Lung (tissue), 12 donors: Measurements from ENCODE around the gene ZNF555. TPM values are rescaled to one million over a fixed set of nuclear protein-coding genes. Genes with fewer than 3 reads are reported as not detected.

Source experiments
- ATAC-seq: fragments of 200-7000 bp; cut with Tn5 transposase; one replicate; pipeline ENCODE4 v1.9.1; 2020; ENCODE audit warnings: moderate number of reproducible peaks; ENCODE audit not compliant: insufficient read depth, low FRiP score
- DNase-seq, 3 donors: peaks; one replicate each; pipeline ENCODE4 v3.0.0-alpha.2; 2013 to 2017
- H3K27ac ChIP-seq, 2 donors: one replicate each; pipeline ENCODE4 v1.5.1; 2013; ENCODE audit warnings: mild to moderate bottlenecking in 2 of 2, moderate library complexity in 2 of 2, control low read depth in 1 of 2, inconsistent platforms in 1 of 2, low read depth in 1 of 2, low read length in 1 of 2
- H3K27me3 ChIP-seq, 3 donors: one replicate each; pipeline ENCODE4 v1.5.1; 2013; ENCODE audit warnings: low read length in 2 of 3; ENCODE audit not compliant: control insufficient read depth in 3 of 3, insufficient read depth in 3 of 3
- H3K36me3 ChIP-seq, 4 donors: one replicate each; pipeline ENCODE4 v1.5.1; 2013; ENCODE audit warnings: low read length in 4 of 4, mild to moderate bottlenecking in 1 of 4, moderate library complexity in 1 of 4; ENCODE audit not compliant: control insufficient read depth in 4 of 4, insufficient read depth in 4 of 4
- H3K4me1 ChIP-seq, 5 donors: one replicate each; pipeline ENCODE4 v1.5.1; 2013; ENCODE audit warnings: low read length in 5 of 5, mild to moderate bottlenecking in 2 of 5, moderate library complexity in 1 of 5; ENCODE audit not compliant: control insufficient read depth in 5 of 5, insufficient read depth in 5 of 5
- H3K4me3 ChIP-seq: one replicate; pipeline ENCODE4 v1.5.1; 2013; ENCODE audit warnings: mild to moderate bottlenecking, control low read depth, moderate library complexity
- H3K9ac ChIP-seq, 2 donors: one replicate each; pipeline ENCODE4 v1.5.1; 2013; ENCODE audit warnings: low read length in 2 of 2, control low read depth in 1 of 2; ENCODE audit not compliant: insufficient read depth in 1 of 2
- H3K9me3 ChIP-seq, 4 donors: one replicate each; pipeline ENCODE4 v1.5.1; 2013; ENCODE audit warnings: low read length in 3 of 4, mild to moderate bottlenecking in 1 of 4, moderate library complexity in 1 of 4; ENCODE audit not compliant: control insufficient read depth in 4 of 4, insufficient read depth in 3 of 4
- WGBS, 2 donors: extraction: QIAGEN DNeasy Blood & Tissue Kit; methylation state at CpG; one replicate each; pipeline ENCODE4 v1.1.7; 2013; 5-methylcytosine and 5-hydroxymethylcytosine counted together
- polyA plus RNA-seq, 2 donors: library from polyadenylated mRNA; stranded (reverse); fragments of 200-250 nt; gene quantifications; one replicate each; pipeline ENCODE4 v1.2.1, GENCODE V29; 2013
- total RNA-seq, 2 donors: library from RNA; depleted of rRNA in 1 of 2; stranded (reverse); fragments of >200 nt in 1 of 2; gene quantifications; one replicate each; pipeline ENCODE4 v1.2.1, GENCODE V29; 2014 to 2021
- TF ChIP-seq, protein P1 (sequence below): IDR thresholded peaks from 2 replicates; pipeline ENCODE4 v1.5.1; 2012; ENCODE audit warnings: mild to moderate bottlenecking; ENCODE audit errors: control extremely low read depth, extremely low read depth
- donor health status: control.
- donor health status: control.
- donor health status: Bipolar disorder and iron deficiency.
- donor health status: healthy.
- donor health status: DM: yes; HTN: yes; CAD: no.

ZNF555 gene
- total and polyA plus RNA-seq, 4 donors = 1.6 to 9.6 (median 3.6) TPM

DNA sequence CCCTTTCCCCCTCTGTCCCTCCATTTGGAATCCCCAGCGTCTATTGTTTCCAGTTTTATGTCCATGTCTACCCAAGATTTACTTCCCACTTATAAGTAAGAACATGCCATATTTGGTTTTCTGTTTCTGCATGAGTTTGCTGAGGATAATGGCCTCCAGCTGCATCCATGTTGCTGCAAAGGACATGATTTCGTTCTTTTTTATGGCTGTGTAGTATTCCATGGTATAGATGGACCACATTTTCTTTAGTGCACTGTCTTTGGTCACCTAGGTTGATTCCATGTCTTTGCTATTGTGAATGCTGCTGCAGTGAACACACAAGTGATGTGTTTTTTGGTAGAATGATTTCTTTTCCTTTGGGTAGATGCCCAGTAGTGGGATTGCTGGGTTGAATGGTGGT is 3.8 kb downstream of the ZNF555 start:
- Histone ChIP-seq H3K4me3 (no peak overlapping the region), H3K27me3 (no peaks in the 10 kb centered on the region), H3K4me1 (peaks cover 0 to 9% (median 6%) of the 10 kb centered on the region in 5 donors), H3K9ac (no peak overlapping the region), H3K36me3 (peaks cover 0 to 37% (median 16%) of the 10 kb centered on the region in 4 donors), H3K27ac (no peak overlapping the region), H3K9me3 (peaks cover 0 to 28% (median 11%) of the 10 kb centered on the region in 4 donors)
- DNase-seq (no peak), ATAC-seq (no peak)
- 94 to 97% methylated on average over 2 of the region's 2 CpGs for WGBS, 2 donors
- TF ChIP-seq, protein P1, sequence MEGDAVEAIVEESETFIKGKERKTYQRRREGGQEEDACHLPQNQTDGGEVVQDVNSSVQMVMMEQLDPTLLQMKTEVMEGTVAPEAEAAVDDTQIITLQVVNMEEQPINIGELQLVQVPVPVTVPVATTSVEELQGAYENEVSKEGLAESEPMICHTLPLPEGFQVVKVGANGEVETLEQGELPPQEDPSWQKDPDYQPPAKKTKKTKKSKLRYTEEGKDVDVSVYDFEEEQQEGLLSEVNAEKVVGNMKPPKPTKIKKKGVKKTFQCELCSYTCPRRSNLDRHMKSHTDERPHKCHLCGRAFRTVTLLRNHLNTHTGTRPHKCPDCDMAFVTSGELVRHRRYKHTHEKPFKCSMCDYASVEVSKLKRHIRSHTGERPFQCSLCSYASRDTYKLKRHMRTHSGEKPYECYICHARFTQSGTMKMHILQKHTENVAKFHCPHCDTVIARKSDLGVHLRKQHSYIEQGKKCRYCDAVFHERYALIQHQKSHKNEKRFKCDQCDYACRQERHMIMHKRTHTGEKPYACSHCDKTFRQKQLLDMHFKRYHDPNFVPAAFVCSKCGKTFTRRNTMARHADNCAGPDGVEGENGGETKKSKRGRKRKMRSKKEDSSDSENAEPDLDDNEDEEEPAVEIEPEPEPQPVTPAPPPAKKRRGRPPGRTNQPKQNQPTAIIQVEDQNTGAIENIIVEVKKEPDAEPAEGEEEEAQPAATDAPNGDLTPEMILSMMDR = no peak

DNA sequence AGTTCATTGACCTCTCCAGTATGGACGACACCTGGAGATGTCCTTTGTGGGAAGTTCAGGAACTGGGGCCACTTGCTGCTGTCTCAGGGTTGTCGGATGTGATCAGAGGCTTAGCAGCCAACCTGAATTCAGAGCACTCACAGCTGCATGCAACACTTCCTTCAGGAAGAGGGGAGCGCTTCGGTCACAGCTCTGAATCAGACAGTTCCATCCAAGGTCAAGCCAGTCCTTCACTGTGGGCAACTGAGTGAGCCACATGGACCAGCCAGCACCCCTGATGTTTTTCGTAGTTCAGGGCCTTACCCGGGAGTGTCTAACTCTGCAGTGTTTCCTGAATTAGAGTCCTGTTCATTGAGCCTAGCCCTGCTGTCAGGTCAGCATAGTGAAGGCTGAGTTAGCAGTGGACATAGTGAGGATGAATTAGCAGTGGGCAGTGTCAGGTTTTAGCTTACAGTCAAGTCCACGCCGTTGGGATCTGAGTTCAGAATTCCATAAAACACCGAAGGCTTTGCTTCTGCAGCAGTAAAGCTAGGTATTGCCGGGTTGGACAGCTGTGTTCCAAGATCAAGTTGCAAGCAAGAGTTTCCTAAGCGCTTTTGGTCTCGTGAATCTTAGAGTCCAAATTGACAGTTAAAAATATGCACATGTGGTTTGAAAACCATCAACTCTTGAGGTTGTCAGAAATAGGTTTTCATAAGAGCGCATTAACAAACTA is 5.1 kb downstream of the ZNF555 start:
- Histone ChIP-seq H3K4me1 (peaks cover 0 to 9% (median 6%) of the 10 kb centered on the region in 5 donors), H3K4me3 (no peak overlapping the region), H3K36me3 (peaks cover 3 to 47% (median 24%) of the 10 kb centered on the region in 4 donors), H3K27me3 (no peaks in the 10 kb centered on the region), H3K27ac (no peak overlapping the region), H3K9ac (no peak overlapping the region), H3K9me3 (peaks cover 0 to 34% (median 17%) of the 10 kb centered on the region in 4 donors)
- WGBS, 2 donors = 92 to 95% methylated on average over 13 of the region's 13 CpGs
- TF ChIP-seq, protein P1 = no peak
- ATAC-seq (no peak), DNase-seq (no peak)

DNA sequence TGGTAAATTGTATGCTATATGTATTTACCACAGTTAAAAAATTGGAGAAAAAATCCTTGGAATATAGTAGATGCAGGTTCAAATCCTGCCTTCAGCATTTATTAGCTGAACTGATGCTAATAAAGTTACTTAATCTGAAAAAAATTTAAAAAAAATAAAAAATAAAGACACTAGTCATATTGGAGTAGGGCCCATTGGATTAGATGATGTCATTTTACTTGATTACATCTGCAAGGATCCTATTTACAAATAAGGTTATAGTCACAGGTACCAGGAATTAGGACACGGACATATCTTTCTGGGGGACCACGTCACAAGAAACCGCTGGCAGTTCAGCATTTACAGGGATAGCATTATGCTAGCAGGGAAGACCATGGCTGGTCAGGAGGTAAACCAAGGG is 6.2 kb downstream of the ZNF555 start:
- ATAC-seq (no peak), DNase-seq (no peak)
- peaks cover 0 to 4% (median 2%) of the 10 kb centered on the region in 5 donors for H3K4me1 ChIP-seq
- no peaks in the 10 kb centered on the region for H3K27me3 ChIP-seq
- H3K36me3 ChIP-seq = peaks cover 9 to 59% (median 36%) of the 10 kb centered on the region in 4 donors
- H3K27ac ChIP-seq = no peak overlapping the region
- H3K9ac ChIP-seq = no peak overlapping the region
- TF ChIP-seq, protein P1 = no peak
- H3K9me3 ChIP-seq = peaks cover 3 to 39% (median 22%) of the 10 kb centered on the region in 4 donors
- WGBS, 2 donors = 95 to 99% methylated on average over 3 of the region's 3 CpGs
- peak overlapping the region; percentile 4 for H3K4me3 ChIP-seq

DNA sequence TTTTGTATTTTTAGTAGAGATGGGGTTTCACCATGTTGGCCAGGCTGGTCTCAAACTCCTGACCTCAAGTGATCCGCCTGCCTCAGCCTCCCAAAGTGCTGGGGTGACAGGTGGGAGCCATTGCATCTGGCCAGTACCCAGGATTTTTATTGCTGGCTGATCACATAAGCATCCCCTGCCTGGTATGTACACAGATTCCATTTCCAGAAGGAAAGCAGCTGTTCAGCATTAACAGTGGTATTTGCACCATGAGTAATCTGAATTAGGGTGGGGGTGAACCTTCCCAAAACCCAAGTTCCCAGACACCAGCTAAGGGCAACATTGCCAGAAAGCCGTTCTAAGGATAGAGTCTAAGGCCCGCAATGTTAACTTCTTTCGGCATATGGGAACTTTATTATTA is 7.3 kb downstream of the ZNF555 start:
- no peak for ATAC-seq
- Histone ChIP-seq H3K4me1 (peaks cover 0 to 3% (median 0%) of the 10 kb centered on the region in 5 donors), H3K27me3 (no peaks in the 10 kb centered on the region), H3K36me3 (peaks cover 18 to 70% (median 47%) of the 10 kb centered on the region in 4 donors), H3K4me3 (no peak overlapping the region), H3K27ac (no peak overlapping the region), H3K9ac (no peak overlapping the region), H3K9me3 (peaks cover 14 to 50% (median 32%) of the 10 kb centered on the region in 4 donors)
- DNase-seq = no peak
- WGBS, 2 donors = 85% methylated on average over 4 of the region's 4 CpGs
- TF ChIP-seq, protein P1 = no peak
